Omental fat pad (tissue), 4 donors: Measurements from ENCODE around the gene PLEKHA6. TPM values are rescaled to one million over a fixed set of nuclear protein-coding genes. Genes with fewer than 3 reads are reported as not detected.

ENCODE experiments used
- ATAC-seq: fragments of 150-250 bp; one replicate; pipeline ENCODE4 v1.9.1; 2016; ENCODE audit warnings: mild to moderate bottlenecking, moderate library complexity; ENCODE audit not compliant: low FRiP score
- DNase-seq: peaks from one replicate; pipeline ENCODE4 v3.0.0-alpha.2; 2019; ENCODE audit warnings: low spot score
- CTCF ChIP-seq, 3 donors: fragments of 450-650 bp; IDR thresholded peaks; one replicate each; pipeline ENCODE4 v1.5.1; 2016 to 2017; ENCODE audit warnings: antibody characterized with exemption in 3 of 3, mild to moderate bottlenecking in 3 of 3, moderate library complexity in 2 of 3
- total RNA-seq, 4 donors: library from RNA; depleted of rRNA; stranded (reverse); fragments of >200 nt; gene quantifications; one replicate each; pipeline ENCODE4 v1.1.0, GENCODE V29; 2016

PLEKHA6 gene
- total RNA-seq, 4 donors from 2014 or later, result 2.9 to 13.1 (median 7.5) TPM

GRCh38 chr1:204181116-204181515, 178.6 kb downstream of the PLEKHA6 start:
- ATAC-seq (no peak), DNase-seq (no peak)
- TF ChIP-seq CTCF (IDR thresholded peaks at IDR 0.05), result no peak

- DNase-seq (no peak), ATAC-seq (no peak)
- no peak for TF ChIP-seq CTCF (IDR thresholded peaks at IDR 0.05)
Observed at GRCh38 chr1:204180133-204180532, 179.6 kb downstream of the PLEKHA6 start.

GRCh38 chr1:204178487-204179281, 181.0 kb downstream of the PLEKHA6 start:
- no peak for TF ChIP-seq CTCF (IDR thresholded peaks at IDR 0.05)
- no peak for ATAC-seq
- DNase-seq, result no peak

GRCh38 chr1:204177133-204177532, 182.6 kb downstream of the PLEKHA6 start:
- no peak for TF ChIP-seq CTCF (IDR thresholded peaks at IDR 0.05)
- ATAC-seq (no peak), DNase-seq (no peak)

GRCh38 chr1:204176049-204176448, 183.7 kb downstream of the PLEKHA6 start:
- no peak for DNase-seq

GRCh38 chr1:204174958-204175357, 184.8 kb downstream of the PLEKHA6 start:
- DNase-seq (no peak), ATAC-seq (no peak)

More at GRCh38 chr1:204176049-204176448, 183.7 kb downstream of the PLEKHA6 start:
- TF ChIP-seq CTCF (IDR thresholded peaks at IDR 0.05), result no peak
- ATAC-seq, result no peak

More at GRCh38 chr1:204174958-204175357, 184.8 kb downstream of the PLEKHA6 start:
- no peak for TF ChIP-seq CTCF (IDR thresholded peaks at IDR 0.05)
